Panc1 (cell line): ENCODE results near the gene SCCPDH. TPM values are rescaled to one million over a fixed set of nuclear protein-coding genes. Genes with fewer than 3 reads are reported as not detected.

Experiments used
- ATAC-seq: fragments of 200-7000 bp; cut with Tn5 transposase; 2 replicates; pipeline ENCODE4 v1.9.1; 2020; ENCODE audit warnings: mild to moderate bottlenecking, moderate library complexity
- BruUV-seq: library from RNA; stranded (reverse); fragments of 400-500 nt; replicated peaks from 2 replicates; lab custom pipeline; 2021; lab: Mats Ljungman, UMichigan
- CTCF ChIA-PET: fragments of 300-600 bp; sonication (Branson Sonifier 250); formaldehyde crosslinking; loops from one replicate; lab custom pipeline; 2022; ENCODE audit warnings: antibody characterized with exemption; lab: Charles Lee
- POLR2A ChIA-PET: fragments of 300-600 bp; sonication (Branson Sonifier 250); formaldehyde crosslinking; loops from one replicate; lab custom pipeline; 2022; ENCODE audit warnings: antibody characterized with exemption; lab: Charles Lee
- DNase-seq: peaks from one replicate; pipeline ENCODE4 v3.0.0-alpha.2; 2010; ENCODE audit warnings: low read depth, low spot score
- H3K27ac ChIP-seq: 2 replicates; pipeline ENCODE4 v1.5.1; 2011; ENCODE audit warnings: mild to moderate bottlenecking, low read length, inconsistent platforms
- H3K27me3 ChIP-seq: fragments of 200-500 bp; sonication (Bioruptor generic); 2 replicates; pipeline ENCODE4 v1.6.0; 2014; ENCODE audit warnings: low read length, inconsistent platforms; ENCODE audit not compliant: control insufficient read depth, insufficient read depth
- H3K36me3 ChIP-seq: fragments of 200-500 bp; sonication (Bioruptor generic); 2 replicates; pipeline ENCODE4 v1.5.1; 2014; ENCODE audit warnings: inconsistent platforms, mild to moderate bottlenecking, low read length, moderate library complexity; ENCODE audit not compliant: control insufficient read depth, insufficient read depth
- H3K4me1 ChIP-seq: 2 replicates; pipeline ENCODE4 v1.5.1; 2011; ENCODE audit warnings: inconsistent platforms, mild to moderate bottlenecking, low read length, moderate library complexity; ENCODE audit not compliant: control insufficient read depth, insufficient read depth
- H3K4me3 ChIP-seq, 2 experiments: 2 replicates each; pipeline ENCODE4 v1.5.1; 2011 to 2012; ENCODE audit warnings: low read depth in 2 of 2, low read length in 2 of 2, mild to moderate bottlenecking in 2 of 2, inconsistent platforms in 1 of 2, moderate library complexity in 1 of 2
- H3K9me3 ChIP-seq: fragments of 200-500 bp; sonication (Bioruptor generic); 2 replicates; pipeline ENCODE4 v1.5.1; 2014; ENCODE audit warnings: low read depth, mild to moderate bottlenecking, inconsistent platforms, low read length, moderate library complexity; ENCODE audit not compliant: control insufficient read depth, insufficient read depth
- CTCF ChIP-seq: fragments of 450-650 bp; IDR thresholded peaks from 2 replicates; pipeline ENCODE4 v1.5.1; 2017; ENCODE audit warnings: mild to moderate bottlenecking
- POLR2AphosphoS5 ChIP-seq: IDR thresholded peaks from 2 replicates; pipeline ENCODE4 v1.6.1; 2012; ENCODE audit warnings: mild to moderate bottlenecking, low read depth, low read length, moderate library complexity
- REST ChIP-seq, 2 experiments: IDR thresholded peaks; 2 replicates each; pipeline ENCODE4 v1.6.1; 2011 to 2012; ENCODE audit warnings: low read depth in 2 of 2, control low read depth in 1 of 2, low read length in 1 of 2, mild to moderate bottlenecking in 1 of 2, moderate library complexity in 1 of 2; ENCODE audit not compliant: insufficient read depth in 1 of 2
- SIN3A ChIP-seq: IDR thresholded peaks from 2 replicates; pipeline ENCODE4 v1.6.1; 2012; ENCODE audit warnings: low read depth, mild to moderate bottlenecking, low read length, moderate library complexity, borderline replicate concordance; ENCODE audit not compliant: insufficient read depth
- in situ Hi-C: cut with HindIII; loops from 2 replicates; pipeline ENCODE4 v1.10.0; 2016; ENCODE audit warnings: low sequenced_read_pairs, low pct_unique_long_range_greater_than_20kb
- intact Hi-C: fragments of 100-400 bp; cut with micrococcal nuclease; formaldehyde crosslinking; loops from one replicate; pipeline ENCODE4 v1.10.0; 2022; ENCODE audit not compliant: unreplicated experiment
- total RNA-seq: library from RNA; stranded (reverse); gene quantifications from one replicate; pipeline ENCODE4 v1.2.1, GENCODE V29; 2021; ENCODE audit not compliant: unreplicated experiment

SCCPDH gene
- total RNA-seq, 1 experiment from 2014 or later, result 40.2 TPM

- TF ChIP-seq SIN3A (no peak), REST (IDR thresholded peaks at IDR 0.05; ENCODE audit: insufficient read depth in 1 of 2, low read depth in 2 of 2, low read length in 1 of 2) (no peak), POLR2AphosphoS5 (no peak), CTCF (no peak)
- DNase-seq (no peak), ATAC-seq (no peak)
- POLR2A ChIA-PET, result no interaction called here
- no peaks in the 10 kb centered on the region for H3K9me3 ChIP-seq
- H3K27ac ChIP-seq, result no peak overlapping the region
- CTCF ChIA-PET, result no interaction called here
- BruUV-seq, result no TSS peak
- H3K4me3 ChIP-seq, result no peak overlapping the region
- in situ Hi-C loops (no loop called here), intact Hi-C loops (no loop called here)
- H3K36me3 ChIP-seq, result no peaks in the 10 kb centered on the region
- H3K4me1 ChIP-seq, result no peaks in the 10 kb centered on the region
- peaks cover 2% of the 10 kb centered on the region; the same call in 1 of the 2 replicates for H3K27me3 ChIP-seq
Observed at GRCh38 chr1:246815693-246816270, 91.6 kb downstream of the SCCPDH start.

Other genes starting within 250 kb of the SCCPDH start
- gene SMYD3, start 217.1 kb upstream of the SCCPDH start, total RNA-seq, result 17.4 TPM
- gene TFB2M, start 158.1 kb upstream of the SCCPDH start, total RNA-seq, result 21.0 TPM
- 18.5 TPM for gene CNST, start 158.0 kb upstream of the SCCPDH start, total RNA-seq
- 49.9 TPM for gene AHCTF1, start 207.5 kb downstream of the SCCPDH start, total RNA-seq